Keratinocyte (primary cell): ENCODE measurements around the gene FANCL.

Experiments
- EZH2 ChIP-seq: IDR thresholded peaks from one replicate; pipeline ENCODE4 v1.6.1; 2012; ENCODE audit warnings: inconsistent platforms, mild to moderate bottlenecking, low read length, moderate library complexity
- TF ChIP-seq, protein P1 (sequence below), 3 experiments: IDR thresholded peaks in 1 of 3; conservative IDR thresholded peaks in 1 of 3; optimal IDR thresholded peaks in 1 of 3; 2 replicates in 2 of 3; 3 replicates in 1 of 3; pipeline versions ENCODE3 to v1.5.1; 2011; ENCODE audit warnings: low read length in 3 of 3, mild to moderate bottlenecking in 3 of 3, moderate library complexity in 2 of 3, control low read depth in 1 of 3, inconsistent platforms in 1 of 3; ENCODE audit not compliant: insufficient read depth in 2 of 3; ENCODE audit errors: extremely low read depth in 1 of 3

DNA sequence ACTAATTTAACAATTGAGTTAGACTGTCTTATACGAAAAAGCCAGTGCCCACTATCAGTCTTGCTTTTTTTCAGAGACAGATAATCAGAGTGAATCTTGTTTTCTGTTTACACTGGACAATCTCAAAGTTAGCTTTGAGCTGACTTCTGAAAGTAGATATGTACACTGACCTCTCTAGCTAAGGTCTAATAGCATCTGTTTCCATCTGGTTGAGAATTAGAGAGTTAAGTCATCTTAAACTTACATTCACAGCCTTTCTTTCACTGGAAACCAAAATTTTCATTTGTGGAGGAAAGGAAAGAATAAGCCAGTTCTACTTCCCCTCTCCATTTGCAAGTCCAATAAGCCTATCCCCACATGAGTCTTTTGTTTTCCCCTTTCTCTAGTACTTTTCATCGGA is 105.3 kb downstream of the FANCL start:
- TF ChIP-seq, protein P1, sequence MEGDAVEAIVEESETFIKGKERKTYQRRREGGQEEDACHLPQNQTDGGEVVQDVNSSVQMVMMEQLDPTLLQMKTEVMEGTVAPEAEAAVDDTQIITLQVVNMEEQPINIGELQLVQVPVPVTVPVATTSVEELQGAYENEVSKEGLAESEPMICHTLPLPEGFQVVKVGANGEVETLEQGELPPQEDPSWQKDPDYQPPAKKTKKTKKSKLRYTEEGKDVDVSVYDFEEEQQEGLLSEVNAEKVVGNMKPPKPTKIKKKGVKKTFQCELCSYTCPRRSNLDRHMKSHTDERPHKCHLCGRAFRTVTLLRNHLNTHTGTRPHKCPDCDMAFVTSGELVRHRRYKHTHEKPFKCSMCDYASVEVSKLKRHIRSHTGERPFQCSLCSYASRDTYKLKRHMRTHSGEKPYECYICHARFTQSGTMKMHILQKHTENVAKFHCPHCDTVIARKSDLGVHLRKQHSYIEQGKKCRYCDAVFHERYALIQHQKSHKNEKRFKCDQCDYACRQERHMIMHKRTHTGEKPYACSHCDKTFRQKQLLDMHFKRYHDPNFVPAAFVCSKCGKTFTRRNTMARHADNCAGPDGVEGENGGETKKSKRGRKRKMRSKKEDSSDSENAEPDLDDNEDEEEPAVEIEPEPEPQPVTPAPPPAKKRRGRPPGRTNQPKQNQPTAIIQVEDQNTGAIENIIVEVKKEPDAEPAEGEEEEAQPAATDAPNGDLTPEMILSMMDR (optimal IDR thresholded peaks at IDR 0.05 in 1 of 3, IDR thresholded peaks at IDR 0.05 in 1 of 3, conservative IDR thresholded peaks at IDR 0.05 in 1 of 3; ENCODE audit: extremely low read depth in 1 of 3, insufficient read depth in 2 of 3, low read length in 3 of 3) = no peak
- TF ChIP-seq EZH2 = no peak
